ENCODE results near the gene LIMS1.

DNA sequence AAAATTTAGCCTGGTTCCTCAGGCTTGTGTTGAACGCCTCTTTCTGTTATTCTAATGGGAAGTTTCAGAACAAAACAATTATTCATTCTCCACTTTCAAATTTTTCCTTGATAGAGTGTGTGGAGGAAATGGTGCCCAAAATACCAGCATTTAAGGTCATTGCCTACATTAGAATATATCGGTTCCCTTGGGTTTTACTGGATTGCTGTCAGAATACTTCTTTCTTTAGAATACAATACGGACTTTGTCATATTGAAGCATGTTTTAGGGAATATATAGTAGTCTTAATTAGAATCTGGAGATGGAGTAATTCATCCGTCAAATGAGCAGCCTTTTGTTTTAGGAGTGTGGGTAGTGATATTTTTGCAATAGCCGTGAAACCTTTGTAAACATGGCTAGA, 13.3 kb downstream of the LIMS1 start:
- TF ChIP-seq, protein P1, sequence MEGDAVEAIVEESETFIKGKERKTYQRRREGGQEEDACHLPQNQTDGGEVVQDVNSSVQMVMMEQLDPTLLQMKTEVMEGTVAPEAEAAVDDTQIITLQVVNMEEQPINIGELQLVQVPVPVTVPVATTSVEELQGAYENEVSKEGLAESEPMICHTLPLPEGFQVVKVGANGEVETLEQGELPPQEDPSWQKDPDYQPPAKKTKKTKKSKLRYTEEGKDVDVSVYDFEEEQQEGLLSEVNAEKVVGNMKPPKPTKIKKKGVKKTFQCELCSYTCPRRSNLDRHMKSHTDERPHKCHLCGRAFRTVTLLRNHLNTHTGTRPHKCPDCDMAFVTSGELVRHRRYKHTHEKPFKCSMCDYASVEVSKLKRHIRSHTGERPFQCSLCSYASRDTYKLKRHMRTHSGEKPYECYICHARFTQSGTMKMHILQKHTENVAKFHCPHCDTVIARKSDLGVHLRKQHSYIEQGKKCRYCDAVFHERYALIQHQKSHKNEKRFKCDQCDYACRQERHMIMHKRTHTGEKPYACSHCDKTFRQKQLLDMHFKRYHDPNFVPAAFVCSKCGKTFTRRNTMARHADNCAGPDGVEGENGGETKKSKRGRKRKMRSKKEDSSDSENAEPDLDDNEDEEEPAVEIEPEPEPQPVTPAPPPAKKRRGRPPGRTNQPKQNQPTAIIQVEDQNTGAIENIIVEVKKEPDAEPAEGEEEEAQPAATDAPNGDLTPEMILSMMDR (IDR thresholded peaks at IDR 0.05 in 2 of 3, conservative IDR thresholded peaks at IDR 0.05 in 1 of 3; ENCODE audit: borderline replicate concordance in 1 of 3, insufficient read depth in 1 of 3, low read depth in 2 of 3, low read length in 2 of 3), result no peak
- TF ChIP-seq POLR2A (IDR thresholded peaks at IDR 0.05; ENCODE audit: borderline replicate concordance, extremely low read depth, insufficient read depth, insufficient read length) (no peak), EZH2 (IDR thresholded peaks at IDR 0.05) (no peak), YY1 (IDR thresholded peaks at IDR 0.05; ENCODE audit: extremely low read depth, insufficient replicate concordance, low read depth, low read length) (no peak), ATF3 (IDR thresholded peaks at IDR 0.05) (no peak), RAD21 (IDR thresholded peaks at IDR 0.05; ENCODE audit: low read depth) (no peak)
